IPS-18c (cell line): ENCODE results near the gene SEC14L1.
"Not testable (repeated sequence)": the region's sequence is repeated elsewhere in the genome, so short reads cannot be mapped to it uniquely, and the experiment has no call there.

Source experiments
- H3K4me3 ChIP-seq: 2 replicates; pipeline ENCODE4 v1.7.0; 2013; ENCODE audit warnings: low read depth, mild to moderate bottlenecking, low read length, moderate library complexity; ENCODE audit not compliant: insufficient read depth
- H3K9me3 ChIP-seq: one replicate; pipeline ENCODE4 v1.6.1; 2013; ENCODE audit warnings: mild to moderate bottlenecking, low read length, moderate library complexity; ENCODE audit not compliant: control insufficient read depth, insufficient read depth

The SEC14L1 gene

DNA sequence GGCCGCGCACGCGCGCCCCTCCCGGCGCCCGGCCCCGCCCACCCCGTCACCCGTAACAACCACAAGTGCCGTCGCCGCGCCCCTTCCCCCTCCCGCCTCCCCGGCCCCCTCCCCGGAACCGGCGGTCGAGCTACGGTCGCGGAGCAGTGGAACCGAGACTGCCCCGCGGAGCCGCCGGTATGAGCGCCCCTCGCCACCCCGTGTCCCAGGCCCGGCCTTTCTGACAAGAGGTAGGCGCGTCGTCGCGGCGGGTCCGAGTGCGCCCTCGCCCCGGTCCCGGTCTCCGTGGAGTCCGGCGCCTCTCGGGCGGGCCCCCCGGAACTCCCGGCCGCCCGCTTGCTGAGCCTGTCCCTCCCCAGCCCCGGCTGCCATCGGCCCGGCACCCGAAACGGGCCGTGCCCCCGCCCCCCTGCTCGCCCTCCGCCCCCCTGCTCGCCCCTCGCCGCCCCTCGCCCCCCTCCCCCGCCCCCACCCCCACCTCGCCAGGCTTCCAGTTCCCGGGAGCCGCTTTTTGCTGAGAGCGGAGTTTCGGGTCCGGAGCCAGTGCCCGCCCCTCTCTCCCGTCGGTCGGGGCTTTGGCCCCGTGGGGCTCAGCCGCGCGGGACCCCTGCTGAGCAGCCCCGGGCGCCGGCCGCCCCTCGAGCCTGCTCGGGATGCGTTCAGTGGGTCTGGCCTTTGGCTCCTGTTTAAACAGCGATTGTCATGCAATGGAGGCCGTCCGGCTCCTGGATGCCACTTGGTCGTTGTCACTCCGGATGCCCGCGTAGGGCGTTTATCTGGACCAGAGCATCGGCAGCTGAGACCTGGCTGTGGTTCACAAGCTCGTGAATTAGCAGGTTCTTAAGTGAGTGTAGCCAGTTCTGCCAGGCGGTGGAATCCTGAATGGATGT is at the start of gene SEC14L1:
TSS of gene SEC14L1 (plus strand) at position 92 of the 890 bp plus-strand sequence. CDS start 2,628 bp downstream, outside the sequence.
- Histone ChIP-seq H3K9me3 (peaks cover 2% of the 10 kb centered on the region), H3K4me3 (peak within 1 kb of the TSS; percentile 73)

DNA sequence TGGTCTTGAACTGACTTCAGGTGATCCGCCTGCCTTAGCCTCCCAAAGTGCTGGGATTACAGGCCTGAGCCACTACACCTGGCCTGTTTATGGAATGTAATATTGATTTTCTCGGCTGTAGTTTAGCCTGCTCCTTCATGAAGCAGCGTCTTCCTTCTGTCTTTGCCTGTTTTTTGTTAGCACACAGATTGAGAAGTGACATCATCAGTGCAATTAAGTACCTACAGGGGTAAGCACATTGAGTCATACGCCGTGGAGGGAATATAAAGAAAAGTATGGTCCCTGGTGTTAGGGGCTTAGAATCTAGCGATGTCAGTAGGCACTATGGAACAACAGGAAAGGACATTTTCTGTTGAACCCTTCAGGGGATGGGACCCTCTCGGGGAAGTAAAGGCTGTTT is 48.7 kb upstream of the SEC14L1 start:
- no peaks in the 10 kb centered on the region for H3K9me3 ChIP-seq
- H3K4me3 ChIP-seq, result no peak overlapping the region

DNA sequence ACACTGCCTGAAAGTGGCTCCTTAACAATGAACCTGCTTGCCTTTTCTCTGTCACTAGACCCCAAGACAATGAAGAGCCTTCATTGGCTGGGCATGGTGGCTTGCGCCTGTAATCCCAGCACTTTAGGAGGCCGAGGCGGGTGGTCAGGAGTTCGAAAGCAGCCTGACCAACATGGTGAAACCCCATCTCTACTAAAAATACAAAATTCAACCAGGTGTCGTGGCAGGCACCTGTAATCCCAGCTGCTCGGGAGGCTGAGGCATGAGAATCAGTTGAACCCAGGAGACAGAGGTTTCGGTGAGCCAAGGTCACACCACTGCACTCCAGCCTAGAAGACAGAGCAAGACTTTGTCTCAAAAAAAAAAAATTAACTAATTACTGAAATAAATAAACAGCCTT is 45.3 kb upstream of the SEC14L1 start:
- H3K4me3 ChIP-seq, result no peak overlapping the region
- H3K9me3 ChIP-seq, result no peaks in the 10 kb centered on the region

DNA sequence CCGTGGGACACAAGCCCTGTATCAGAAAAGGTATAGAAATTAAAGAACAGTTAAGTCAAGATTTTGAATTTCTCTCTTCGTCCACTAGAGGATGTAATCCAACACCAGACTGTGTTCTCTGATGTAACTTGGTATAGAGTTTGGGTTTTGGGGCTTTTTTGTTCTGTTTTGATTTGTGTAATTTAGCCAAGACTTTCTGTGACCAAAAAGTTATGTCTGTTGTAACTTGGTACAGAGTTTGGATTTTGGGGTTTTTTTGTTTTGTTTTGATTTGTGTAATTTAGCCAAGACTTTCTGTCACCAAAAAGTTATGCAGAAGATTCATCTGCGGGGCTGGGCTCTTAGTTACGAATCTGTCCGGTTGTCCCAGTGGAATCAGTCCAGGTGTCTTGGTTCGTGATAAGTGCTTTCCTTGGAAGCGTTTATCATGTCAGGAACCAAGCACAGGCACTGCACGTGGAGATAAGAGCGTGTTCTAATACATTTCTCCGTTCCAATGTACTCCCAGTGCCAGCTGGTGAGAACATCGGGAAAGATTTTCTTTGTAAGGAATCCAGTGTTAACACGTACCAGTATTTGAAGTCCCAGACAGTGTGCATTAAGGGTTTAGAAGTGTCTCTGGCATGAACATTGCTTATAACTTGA is 44.1 kb upstream of the SEC14L1 start:
- no peak overlapping the region for H3K4me3 ChIP-seq
- H3K9me3 ChIP-seq, result no peaks in the 10 kb centered on the region

DNA sequence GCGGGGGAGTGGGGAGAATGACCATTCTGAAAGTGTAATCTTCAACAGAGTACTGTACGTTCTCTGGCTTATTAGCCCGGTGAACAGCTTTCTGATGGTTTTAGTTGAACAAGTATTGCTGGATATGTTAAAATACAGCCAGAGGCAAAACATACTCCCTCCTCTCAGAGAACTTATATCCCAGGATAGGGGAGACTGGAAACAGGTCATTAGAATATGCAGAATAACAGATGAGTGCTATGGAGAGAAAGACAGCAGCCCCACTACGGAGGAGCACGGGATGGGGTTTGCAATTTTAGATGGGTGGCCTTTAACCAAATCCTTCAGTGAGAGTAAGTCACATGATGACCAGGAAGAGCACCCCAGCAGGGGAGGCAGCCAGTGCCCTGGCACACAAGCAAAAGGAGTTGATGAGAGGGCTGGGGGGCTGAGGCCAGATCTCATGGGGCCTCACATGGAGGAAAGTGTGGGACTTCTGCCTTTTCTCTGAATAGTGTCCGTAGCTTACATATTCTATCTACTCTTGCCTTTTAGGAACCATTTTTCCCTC is 43.1 kb upstream of the SEC14L1 start:
- Histone ChIP-seq H3K9me3 (no peaks in the 10 kb centered on the region), H3K4me3 (no peak overlapping the region)

DNA sequence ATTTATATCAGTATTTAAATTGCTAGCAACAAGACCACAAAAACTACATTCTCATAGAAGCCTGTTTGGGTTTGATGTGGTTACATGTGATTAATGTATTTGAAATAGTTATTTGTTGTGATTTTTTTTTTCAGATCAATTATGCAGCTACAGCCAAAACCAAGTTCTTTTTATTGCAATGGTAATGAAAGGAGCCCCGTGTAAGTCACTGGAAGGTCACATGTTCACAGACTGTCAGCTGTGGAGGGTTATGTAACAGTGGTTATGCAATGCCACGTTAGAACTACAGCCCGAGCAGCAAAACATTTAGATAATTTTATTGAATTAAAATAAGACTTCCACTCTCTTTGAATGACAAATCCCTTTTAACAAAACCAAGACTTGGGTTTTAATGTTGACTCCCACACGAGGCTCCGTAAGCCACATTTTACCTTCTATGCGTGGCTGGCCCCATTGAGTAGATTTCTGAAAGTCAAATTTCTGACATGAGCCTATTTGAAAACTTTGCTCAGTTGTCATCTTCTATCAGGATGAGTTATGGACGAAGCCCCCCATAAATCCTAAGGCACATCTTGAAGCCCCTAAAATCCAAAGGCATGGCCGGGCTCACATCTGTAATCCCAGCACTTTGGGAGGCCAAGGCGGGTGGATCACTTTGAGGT is 41.8 kb upstream of the SEC14L1 start:
- H3K9me3 ChIP-seq, result no peaks in the 10 kb centered on the region

DNA sequence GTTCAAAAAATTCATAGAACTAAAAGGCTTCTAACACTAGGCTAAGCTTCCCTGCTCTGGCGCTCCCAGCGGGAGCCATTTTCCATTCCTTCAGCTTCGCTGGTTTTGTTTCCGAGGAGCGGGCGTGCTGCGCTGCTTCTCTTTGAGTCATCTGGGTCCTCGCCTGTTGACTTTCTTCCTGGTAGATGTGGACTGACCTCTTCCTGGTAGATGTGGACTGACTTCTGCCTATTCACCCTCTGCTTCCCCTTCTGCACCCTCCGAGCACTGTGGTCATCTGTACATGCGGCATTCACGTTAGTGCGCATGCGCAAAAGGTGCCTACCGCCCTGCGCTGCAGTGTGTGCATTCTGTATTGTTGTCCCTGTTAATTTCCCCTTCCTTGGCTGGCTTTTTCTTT is 40.8 kb upstream of the SEC14L1 start:
- no peak overlapping the region for H3K4me3 ChIP-seq
- no peaks in the 10 kb centered on the region for H3K9me3 ChIP-seq

More for the DNA sequence above, 41.8 kb upstream of the SEC14L1 start:
- no peak overlapping the region for H3K4me3 ChIP-seq

DNA sequence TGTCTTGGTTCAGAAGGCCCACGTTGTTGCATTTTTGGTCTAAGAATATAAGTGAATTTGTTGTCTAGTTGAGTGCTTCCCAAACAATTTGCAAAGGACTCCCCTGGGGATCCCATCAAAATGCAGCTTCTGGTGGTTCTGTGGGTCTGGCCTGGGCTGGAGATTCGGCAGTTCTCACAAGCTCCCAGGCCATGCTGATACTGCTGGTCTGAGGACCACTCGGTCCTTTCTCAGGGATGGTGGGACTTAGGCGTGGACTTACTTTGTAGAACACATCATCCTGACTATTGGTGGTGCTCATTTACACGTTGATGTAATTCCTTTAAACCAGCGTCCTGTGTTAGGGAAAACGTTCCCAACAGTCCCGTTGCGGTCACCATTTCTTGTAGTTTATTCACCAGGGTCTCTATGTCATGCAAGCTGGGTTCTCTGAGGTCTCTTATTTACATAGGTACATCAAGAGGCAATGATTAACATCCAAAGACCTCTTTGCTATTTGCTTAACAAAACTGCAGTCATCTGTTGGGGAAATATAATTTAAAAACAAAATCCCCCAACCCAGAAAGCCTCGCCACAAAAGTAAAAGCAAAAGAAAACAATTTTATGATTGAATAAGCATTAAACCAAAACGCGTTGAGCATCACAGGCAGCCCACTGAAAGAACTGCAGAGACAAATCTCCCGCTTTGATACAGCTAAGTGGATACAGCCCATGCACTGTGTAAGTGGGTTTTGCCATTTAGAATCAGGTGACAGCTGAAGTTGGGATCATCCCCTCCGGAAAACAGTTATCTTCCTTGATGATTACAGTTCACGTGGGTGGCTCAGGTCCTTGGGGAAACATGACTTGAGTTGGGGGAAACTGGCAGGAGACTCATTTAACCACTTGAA is 39.0 kb upstream of the SEC14L1 start:
- Histone ChIP-seq H3K4me3 (no peak overlapping the region), H3K9me3 (no peaks in the 10 kb centered on the region)

DNA sequence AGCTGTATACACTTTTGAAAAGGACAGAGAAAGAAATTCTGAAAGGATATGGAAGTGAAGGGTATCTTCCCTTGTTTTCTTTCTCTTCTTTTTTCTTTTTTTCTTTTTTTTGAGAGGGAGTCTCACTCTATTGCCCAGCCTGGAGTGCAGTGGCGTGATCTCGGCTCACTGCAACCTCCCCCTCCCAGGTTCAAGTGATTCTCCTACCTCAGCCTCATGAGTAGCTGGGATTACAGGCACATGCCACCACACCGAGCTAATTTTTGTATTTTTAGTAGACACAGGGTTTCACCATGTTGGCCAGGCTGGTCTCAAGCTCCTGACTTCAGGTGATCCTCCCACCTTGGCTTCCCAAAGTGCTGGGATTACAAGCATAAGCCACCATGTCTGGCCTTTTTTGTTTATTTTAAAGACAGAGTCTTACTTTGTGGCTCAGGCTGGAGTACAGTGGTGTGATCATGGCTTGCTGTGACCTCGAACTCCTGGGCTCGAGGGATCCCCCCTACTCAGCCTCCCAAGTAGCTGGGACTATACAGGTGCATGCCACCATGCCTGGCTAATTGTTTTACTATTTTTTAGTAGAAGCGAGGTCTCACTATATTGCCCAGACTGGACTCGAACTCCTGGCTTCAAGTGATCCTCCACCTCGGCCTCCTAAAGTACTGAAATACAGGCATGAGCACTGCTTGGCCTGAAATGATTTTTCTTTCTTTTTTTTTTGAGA is 38.2 kb upstream of the SEC14L1 start:
- not testable (repeated sequence) for H3K4me3 ChIP-seq, H3K9me3 ChIP-seq

DNA sequence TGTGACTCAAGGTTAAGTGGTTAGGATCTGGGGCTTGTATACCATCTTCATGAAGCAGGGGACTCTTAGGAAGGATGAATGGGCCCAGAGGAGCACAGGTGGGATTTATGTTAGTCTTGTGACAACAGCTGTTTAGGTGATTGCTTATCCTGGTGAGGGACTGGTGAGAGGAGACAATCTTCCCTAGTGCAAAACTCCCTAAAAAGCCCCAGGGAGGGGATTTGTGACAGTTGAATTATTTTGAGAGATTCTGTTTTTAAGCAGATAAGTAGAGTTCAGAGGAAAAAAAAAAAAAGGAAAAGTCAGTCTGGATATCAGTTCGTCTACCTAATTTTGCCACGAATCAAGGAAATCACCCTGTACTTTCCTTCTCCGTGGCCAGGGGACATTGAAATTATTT is 35.1 kb upstream of the SEC14L1 start:
- H3K4me3 ChIP-seq, result no peak overlapping the region
- no peaks in the 10 kb centered on the region for H3K9me3 ChIP-seq

DNA sequence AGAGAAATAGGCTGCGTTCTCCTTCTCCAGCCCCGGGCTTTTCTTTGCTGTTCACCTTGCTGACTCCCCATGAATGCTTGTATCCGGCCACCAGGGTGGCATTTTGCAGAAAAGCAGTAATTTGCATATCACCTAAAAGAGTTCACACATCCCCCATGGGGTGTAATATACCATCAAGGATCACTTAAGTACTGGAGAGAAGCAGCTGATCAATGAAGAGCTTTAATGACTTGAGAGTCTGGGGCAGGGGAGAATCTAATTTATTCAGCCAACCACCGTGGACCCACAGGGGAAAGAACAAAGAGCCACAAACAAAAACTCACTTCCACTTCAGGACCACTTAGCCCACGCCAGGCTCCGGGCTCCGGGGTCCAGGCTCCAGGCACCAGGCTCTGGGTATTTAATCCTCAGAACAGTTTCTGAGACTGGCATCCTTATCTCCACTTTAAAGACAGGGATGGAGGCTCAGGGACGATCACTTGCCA is 33.9 kb upstream of the SEC14L1 start:
- Histone ChIP-seq H3K9me3 (no peaks in the 10 kb centered on the region), H3K4me3 (no peak overlapping the region)

DNA sequence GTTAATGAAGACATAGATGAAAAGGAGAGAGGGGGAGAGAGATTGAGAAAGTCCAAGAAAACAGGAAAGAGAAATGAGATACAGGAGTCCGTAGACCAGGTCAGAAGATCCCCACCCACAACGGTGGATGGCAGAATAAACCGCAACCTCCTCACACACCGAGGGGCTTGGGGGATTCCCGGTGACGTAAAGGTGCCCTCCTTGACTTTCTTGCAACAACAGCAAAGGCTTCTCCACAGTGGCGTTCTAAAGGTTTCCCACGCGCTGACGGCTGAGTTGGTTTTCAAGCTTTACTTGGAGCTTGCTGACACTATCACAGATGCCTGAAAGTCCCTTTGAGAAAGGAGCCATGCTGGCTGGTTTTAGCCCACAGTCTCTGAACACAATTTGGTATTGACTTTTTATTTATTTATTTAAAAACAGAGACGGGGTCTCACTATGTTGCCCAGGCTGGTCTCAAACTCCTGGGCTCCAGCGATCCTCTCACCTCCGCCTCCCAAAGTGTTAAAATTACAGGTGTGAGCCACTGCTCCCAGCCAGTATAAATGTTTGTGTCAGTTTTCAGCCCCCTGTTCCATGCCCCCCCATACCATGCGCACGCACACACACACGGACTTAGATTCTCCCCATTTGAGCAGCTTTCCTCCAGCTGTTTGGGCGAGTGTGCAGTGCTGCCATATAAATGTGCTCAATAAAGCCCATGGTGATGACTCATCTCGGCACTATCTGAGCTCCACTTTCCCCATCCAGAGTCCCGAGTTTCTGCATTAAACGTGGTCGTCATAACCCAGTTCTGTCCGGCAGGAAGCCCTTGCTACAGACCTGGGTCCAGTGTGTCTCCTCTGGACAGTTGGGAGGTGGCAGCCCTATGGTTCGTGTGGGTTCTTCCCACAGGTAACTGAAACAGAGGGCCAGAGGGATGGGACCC is 33.0 kb upstream of the SEC14L1 start:
- H3K9me3 ChIP-seq, result no peaks in the 10 kb centered on the region
- no peak overlapping the region for H3K4me3 ChIP-seq

DNA sequence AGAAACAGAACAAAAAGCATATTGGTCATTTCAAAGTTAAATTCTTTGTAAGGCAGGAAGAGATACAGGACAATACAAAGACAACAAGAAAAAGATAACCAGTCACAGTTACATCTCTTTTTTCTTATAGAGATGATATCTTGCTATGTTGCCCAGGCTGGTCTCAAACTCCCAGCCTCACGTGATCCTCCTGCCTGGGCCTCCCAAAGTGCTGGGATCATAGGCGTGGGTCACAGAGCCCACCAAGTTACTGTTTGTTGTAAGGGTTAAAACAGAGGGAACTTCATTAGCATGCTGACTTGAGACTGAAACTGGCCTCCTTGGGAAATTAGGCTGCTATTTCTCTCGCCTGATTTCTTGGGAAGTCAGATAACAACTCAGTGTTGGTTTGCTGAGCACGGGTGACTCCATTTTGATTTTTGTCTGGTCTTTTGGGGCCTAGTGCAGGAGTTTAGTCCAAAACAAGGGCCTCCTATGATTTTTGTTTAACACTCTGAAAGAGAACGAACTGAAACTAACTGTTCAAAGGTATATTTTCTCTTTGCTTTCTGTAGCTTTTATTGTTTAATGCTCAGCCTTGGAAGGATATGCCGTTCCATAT is 31.5 kb upstream of the SEC14L1 start:
- no peaks in the 10 kb centered on the region for H3K9me3 ChIP-seq

DNA sequence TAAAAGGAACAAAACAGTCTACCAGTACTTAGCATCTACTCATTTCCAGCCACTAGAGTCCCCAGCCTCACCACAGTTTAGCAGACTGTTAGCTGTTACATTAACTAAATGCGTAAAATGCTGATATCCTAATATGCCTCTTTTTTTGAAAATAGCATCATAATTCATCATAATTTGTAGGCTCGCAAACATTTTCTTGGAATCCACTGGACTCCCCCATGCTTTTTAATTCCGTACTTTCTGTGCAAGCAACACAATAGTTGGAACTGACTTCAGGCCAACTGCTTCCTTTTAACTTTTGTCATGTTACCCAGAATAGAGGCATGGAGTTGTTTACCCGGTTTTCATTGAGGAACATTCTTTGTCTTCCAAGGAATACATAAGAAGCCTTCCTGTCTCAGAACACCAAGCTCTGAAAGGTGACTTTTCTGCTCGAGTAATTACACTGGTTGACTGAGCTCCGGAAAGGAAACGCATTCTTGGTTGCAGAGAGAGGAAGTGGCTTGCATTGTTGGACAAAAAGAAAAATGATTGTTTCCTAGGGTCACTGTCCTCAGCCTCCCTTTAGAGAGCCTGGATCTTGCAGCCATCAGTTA is 30.9 kb upstream of the SEC14L1 start:
- no peak overlapping the region for H3K4me3 ChIP-seq
- no peaks in the 10 kb centered on the region for H3K9me3 ChIP-seq

More for the DNA sequence above, 31.5 kb upstream of the SEC14L1 start:
- H3K4me3 ChIP-seq, result no peak overlapping the region
